ENCODE results near the gene CNTN1.
A peak's percentile ranks its signal among the peaks of the same experiment; 100 is the strongest.
"Not testable (repeated sequence)": the region's sequence is repeated elsewhere in the genome, so short reads cannot be mapped to it uniquely, and the experiment has no call there.

CNTN1 gene

DNA sequence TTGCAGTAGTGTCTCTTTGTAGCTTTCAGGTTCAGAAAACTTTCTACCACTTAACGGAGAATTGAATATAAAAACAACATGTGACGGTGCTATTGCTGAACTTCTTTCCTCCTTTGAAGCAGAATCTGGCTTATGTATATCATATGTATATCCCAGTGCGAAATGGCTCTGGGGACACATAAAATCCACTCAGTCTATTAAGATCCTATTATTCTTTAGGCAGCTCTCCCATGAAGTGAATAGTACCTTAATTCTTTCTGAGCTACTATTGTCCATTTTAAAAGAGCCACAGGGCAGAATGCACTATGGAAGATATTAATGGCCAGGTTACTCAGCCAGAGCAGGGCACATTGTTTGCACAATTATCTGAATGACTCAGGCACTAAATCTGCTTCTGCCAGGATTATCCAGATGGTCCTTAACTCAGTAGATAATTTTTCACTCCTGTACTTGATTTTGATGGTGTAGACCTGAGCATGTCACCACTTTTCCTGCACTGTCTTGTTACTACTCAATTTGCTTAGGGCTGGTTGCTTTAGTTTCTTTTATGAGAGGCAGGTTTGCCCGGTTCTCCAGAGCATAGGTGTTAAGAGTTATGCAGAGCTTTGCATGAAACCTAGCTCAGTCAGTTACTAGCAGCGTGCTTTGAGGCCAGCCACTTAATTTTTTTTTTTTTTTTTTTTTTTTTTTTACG is 5.5 kb downstream of the CNTN1 start:
- peak; percentile 40 for DNase-seq (ENCODE audit: low spot score)

DNA sequence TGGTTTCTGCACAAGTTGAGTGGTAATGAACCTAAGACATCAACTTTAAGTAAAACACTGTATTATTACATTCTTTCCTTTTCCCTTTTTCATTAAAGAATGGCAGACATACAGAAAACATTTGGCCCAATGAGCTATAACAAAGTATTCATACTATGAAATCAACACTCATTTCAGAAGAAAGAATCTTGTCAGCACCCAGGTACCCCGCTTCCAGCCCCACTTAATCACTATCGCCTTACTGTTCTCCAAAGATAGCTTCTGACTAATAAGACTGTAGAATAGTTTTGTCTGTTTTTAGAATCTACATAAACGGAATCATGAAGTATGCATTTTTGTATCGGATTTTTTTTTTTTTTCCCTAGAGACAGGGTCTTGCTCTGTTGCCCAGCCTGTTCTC is 9.5 kb downstream of the CNTN1 start:
- DNase-seq (ENCODE audit: low spot score) = no peak

GRCh38 chr12:40711121-40711520 is 18.9 kb downstream of the CNTN1 start:
- DNase-seq (ENCODE audit: low spot score) = no peak

- DNase-seq (ENCODE audit: low spot score) = no peak
These were observed 22.4 kb downstream of the CNTN1 start for GRCh38 chr12:40714636-40715035.

DNA sequence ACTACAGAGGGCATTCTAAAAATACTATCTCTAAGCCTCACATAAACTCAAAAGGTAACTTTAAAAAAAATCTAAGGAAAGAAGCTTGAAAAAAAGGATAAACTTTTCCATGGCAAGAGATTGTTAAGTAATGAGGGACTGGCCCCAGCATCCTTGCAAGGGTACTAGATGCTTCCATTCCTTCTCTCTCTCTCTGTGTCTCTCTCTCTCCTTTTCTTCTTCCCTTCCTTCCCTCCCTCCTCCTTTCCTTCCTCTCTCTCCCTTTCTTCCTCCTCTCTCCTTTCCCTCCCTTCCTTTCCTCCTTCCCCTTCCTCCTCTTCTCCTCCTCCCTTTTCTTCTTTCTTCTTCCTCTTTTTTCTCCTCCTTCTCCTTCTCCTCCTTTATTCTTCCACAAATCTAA is 23.8 kb downstream of the CNTN1 start:
- DNase-seq (ENCODE audit: low spot score) = no peak

- no peak for DNase-seq (ENCODE audit: low spot score)
These were observed 25.3 kb downstream of the CNTN1 start for GRCh38 chr12:40717576-40717975.

- DNase-seq (ENCODE audit: low spot score) = no peak
These were observed 26.7 kb downstream of the CNTN1 start for GRCh38 chr12:40718878-40719372.

- DNase-seq (ENCODE audit: low spot score) = no peak
These were observed 30.8 kb downstream of the CNTN1 start for GRCh38 chr12:40723001-40723400.

GRCh38 chr12:40726366-40726765 is 34.1 kb downstream of the CNTN1 start:
- DNase-seq (ENCODE audit: low spot score) = no peak

- DNase-seq (ENCODE audit: low spot score) = peak; percentile 22
These were observed 35.7 kb downstream of the CNTN1 start for GRCh38 chr12:40727774-40728483.

- DNase-seq (ENCODE audit: low spot score) = no peak
These were observed 38.0 kb downstream of the CNTN1 start for GRCh38 chr12:40730281-40730680.

DNA sequence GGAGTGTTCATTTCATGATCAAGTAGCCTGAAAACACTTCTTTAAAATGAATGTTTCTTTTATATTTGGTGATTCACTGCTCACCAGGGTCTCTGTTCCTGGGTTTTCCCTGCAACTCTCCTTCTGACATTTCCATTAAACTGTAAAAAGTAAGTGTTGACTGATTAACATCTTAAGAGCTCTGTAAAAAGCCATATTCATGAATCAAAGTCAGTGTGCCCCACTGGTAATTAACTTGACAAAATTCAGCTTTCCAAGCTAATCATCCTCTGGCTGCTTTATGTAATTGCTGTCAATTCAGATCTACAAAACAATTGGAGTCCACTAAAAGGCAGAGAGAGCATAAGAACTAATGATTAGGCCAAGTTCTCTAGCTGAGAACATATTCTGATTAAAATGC is 41.6 kb downstream of the CNTN1 start:
- no peak for DNase-seq (ENCODE audit: low spot score)

DNA sequence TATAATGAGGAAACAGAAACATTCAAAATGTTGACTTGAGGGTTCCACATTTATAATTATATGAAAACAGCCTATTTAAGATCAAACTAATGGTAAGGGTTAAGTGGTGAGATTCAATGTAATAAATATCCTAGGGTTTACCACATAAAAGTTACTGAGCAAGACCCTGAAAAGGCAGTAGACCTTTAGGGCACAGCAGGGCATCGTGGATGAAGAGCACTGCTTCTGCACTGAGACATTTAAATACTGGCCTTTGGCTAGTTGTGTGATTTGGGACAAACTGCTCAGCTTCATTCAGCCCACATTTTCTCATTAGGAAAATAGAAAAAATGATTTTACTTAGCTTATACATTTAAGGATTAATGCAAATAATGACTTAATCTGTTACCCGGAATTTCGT is 42.0 kb downstream of the CNTN1 start:
- DNase-seq (ENCODE audit: low spot score) = no peak

DNA sequence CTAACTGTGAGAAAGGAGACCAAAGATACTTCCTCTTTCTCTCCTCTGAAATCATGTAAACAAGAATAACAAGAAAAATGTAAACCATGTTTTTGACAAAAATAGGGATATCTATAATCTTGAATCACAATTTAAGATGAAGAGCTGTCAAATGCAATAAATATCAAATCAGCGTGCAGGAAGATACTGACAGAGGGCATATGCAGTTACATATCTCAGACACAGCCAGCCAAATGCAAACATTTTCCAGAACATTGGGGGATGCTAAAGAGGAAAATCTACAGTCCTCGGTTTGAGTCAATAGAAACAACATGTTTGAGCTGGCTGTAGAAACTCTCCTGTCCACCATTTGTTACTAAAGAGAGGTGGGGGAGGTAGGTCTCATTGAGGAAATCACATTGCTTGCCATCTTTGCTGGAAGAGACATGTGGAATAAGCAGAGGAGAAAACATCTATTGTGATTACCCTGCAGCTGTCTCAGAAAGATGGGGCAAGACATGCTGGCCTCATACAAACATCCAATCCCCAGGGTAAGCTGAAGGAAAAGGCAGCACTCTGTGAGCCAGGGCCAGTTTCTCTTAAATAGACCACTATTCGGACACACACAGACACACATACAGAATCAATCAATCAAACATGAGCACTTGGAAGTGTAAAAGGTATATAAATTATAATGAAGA is 43.5 kb downstream of the CNTN1 start:
- DNase-seq (ENCODE audit: low spot score) = no peak

- DNase-seq (ENCODE audit: low spot score) = not testable (repeated sequence)
These were observed 45.2 kb downstream of the CNTN1 start for GRCh38 chr12:40737416-40737815.

DNA sequence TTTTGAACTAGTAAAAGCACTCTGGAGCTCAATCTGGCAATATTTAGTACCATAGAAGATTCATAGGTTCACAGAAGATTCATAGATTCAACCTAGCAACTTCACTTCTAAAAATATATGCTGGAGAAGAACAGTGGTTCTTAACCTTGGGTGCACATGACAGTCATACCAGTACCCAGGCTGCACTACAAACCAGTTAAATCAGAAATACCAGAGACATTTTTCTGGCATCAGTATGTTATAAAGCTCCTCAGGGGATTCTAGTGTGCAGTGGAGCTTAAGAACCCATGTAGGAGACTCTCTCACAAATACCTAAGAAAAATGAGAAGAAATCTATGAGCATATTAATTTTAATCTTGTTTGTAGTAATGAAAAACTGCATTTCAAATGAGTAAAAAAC is 46.6 kb downstream of the CNTN1 start:
- no peak for DNase-seq (ENCODE audit: low spot score)

DNA sequence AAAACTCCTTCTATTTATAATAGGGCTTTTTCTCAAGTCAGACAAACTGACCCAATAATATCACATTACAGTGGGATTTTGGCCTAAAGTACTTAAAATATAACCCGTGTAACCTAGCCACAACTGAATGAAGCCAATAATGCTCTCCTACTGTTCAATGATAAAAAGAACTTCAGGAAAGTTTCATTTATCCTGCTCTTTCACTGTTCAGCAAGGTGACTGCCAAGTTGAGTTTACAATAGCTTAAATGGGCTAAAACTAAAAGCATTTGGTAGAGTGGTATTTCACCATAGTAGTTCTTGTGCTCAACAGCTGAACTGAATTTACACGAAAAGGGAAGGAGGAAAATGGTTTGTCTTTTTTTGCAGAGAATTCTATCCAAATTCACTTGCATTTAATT is 49.8 kb downstream of the CNTN1 start:
- DNase-seq (ENCODE audit: low spot score) = no peak

DNA sequence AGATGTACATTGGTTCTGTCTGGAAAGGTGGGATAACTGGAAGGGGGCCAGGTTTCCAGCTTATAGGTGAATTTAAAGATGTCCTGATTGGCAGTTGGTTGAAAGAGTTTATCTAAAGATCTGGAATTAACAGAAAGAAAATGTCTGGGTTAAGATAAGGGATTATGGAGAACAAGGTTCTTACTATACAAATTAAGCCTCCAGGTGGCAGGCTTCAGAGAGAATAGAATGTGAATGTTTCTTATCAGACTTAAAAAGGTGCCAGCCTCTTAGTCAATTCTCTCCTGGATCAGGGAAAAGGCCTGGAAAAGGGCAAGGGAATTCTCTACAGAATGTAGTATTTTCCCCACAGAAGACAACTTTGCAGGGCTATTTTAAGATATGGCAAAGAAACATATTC is 53.1 kb downstream of the CNTN1 start:
- DNase-seq (ENCODE audit: low spot score) = no peak

DNA sequence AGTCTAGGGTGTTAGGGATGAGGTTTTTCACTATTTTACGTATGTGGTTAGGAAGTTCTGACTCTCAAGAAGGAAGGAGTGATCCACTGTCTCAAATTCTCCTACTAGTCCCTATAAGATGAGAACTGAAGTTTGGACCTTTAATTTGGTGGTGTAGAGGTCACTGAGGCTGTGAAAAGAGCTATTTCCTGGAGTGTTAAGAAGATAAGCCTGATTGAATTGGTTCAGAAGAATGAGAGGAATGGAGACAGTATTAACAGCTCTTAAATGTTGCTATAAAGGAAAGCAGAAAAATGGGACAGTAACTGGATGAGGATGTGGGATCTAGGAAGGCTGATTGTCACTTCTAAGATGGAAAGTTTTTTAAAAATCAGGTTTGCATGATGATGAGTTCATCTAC is 57.6 kb downstream of the CNTN1 start:
- DNase-seq (ENCODE audit: low spot score) = no peak

GRCh38 chr12:40752011-40752410 is 59.8 kb downstream of the CNTN1 start:
- DNase-seq (ENCODE audit: low spot score) = no peak

DNA sequence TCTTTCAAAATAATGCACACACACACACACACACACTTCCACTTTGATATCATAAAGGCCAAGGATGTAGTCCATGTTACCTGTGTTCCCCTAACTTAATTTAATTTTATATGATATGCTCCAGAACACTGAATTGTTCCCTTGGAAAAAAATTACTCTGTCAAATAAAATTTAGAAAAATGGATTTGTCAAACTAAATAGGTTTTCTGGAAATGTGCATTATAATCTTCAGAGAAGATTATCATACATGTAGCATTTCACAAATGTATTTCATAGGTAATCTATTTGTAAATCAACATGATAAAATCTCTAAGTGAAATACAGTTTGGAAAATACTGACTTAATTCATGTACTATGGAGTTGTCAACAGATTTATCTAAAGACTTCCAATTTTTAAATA is 68.6 kb downstream of the CNTN1 start:
- no peak for DNase-seq (ENCODE audit: low spot score)

DNA sequence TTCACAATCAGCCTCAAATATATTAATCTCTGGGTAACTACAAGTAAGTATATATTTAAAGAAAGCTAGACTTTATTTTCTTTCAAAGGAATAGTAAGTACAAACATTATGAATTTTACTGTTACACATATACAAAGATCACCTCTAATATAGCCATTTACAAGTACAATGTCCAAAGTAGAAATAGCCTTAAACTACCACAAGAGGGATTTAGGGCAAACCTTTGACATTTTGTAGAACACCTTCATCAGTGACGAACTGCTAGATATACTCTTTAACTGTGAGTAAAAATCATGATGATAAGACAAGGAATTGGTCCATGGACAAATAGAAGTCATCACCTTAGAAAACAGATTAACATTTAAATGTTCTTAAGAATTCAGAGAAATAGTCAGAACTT is 69.8 kb downstream of the CNTN1 start:
- no peak for DNase-seq (ENCODE audit: low spot score)

Data from kidney tubule cell (primary cell).